GM12872 (cell line): ENCODE data around the gene OLR1.

ENCODE experiments used
- TF ChIP-seq, protein P1 (sequence below): IDR thresholded peaks from 3 replicates; pipeline ENCODE4 v1.5.1; 2011; ENCODE audit warnings: low read depth, mild to moderate bottlenecking, low read length, moderate library complexity; ENCODE audit not compliant: insufficient read depth

Gene OLR1

DNA sequence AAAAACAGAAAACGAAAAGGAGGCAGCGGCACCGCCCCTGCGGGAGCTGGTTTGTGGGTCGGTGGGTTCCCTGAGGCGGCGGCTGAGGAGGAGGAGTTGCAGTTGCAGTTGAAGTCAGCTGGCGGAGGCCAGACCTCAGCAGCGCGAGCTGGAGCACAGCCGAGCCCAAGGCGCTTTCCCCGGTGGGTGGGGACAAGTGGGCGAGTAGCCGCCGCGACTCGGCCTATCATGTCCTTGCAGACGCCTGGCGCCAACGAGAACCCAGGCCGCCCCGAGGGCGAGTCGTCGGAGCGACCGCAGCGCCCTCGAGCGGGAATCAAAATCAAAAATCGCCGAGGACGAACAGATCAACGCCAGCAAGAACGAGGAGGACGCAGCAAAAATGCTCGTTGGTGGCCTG is 60.5 kb downstream of the OLR1 start:
- TF ChIP-seq, protein P1, sequence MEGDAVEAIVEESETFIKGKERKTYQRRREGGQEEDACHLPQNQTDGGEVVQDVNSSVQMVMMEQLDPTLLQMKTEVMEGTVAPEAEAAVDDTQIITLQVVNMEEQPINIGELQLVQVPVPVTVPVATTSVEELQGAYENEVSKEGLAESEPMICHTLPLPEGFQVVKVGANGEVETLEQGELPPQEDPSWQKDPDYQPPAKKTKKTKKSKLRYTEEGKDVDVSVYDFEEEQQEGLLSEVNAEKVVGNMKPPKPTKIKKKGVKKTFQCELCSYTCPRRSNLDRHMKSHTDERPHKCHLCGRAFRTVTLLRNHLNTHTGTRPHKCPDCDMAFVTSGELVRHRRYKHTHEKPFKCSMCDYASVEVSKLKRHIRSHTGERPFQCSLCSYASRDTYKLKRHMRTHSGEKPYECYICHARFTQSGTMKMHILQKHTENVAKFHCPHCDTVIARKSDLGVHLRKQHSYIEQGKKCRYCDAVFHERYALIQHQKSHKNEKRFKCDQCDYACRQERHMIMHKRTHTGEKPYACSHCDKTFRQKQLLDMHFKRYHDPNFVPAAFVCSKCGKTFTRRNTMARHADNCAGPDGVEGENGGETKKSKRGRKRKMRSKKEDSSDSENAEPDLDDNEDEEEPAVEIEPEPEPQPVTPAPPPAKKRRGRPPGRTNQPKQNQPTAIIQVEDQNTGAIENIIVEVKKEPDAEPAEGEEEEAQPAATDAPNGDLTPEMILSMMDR = no peak

DNA sequence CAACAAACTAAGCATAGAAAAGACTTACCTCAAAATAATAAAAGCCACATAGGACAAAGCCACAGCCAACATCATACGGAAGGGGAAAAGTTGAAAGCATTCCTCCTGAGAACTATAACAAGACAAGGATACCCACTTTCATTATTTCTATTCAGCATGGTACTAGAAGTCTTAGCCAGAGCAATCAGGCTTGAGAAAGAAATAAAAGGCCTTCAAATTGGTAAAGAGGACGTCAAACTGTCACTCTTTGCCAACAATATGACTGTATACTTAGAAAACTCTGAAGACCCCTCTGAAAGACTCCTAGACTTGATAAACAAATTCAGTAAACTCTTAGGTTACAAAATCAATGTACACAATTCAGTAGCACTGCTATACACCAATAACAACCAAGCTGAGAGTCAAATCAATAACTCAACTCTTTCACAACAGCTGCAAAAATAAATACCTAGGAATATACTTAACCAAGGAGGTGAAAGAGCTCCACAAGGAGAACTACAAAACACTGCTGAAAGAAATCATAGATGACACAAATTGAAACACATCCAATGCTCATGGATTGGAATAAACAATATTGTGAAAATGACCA is 61.6 kb downstream of the OLR1 start:
- TF ChIP-seq, protein P1 = no peak
